Right ventricle myocardium inferior (tissue), 1 donor: ENCODE data around the gene RPL32. TPM values are rescaled to one million over a fixed set of nuclear protein-coding genes. Genes with fewer than 3 reads are reported as not detected.
"Not testable (repeated sequence)": the region's sequence is repeated elsewhere in the genome, so short reads cannot be mapped to it uniquely, and the experiment has no call there.

Experiments
- ATAC-seq: fragments of 200-7000 bp; cut with Tn5 transposase; one replicate; pipeline ENCODE4 v1.9.1; 2020; ENCODE audit warnings: mild to moderate bottlenecking, moderate library complexity
- DNase-seq: peaks from one replicate; pipeline ENCODE4 v3.0.0; 2021; ENCODE audit errors: missing footprints
- intact Hi-C: fragments of 100-400 bp; cut with DNase I; formaldehyde crosslinking; loops from one replicate; pipeline ENCODE4 v1.11.0; 2022
- long read RNA-seq: library from polyadenylated mRNA; unstranded; transcript quantifications from one replicate; pipeline ENCODE4 v2.0.0, GENCODE V29; 2021
- total RNA-seq: library from RNA; stranded (reverse); fragmentation: NEBNext Ultra II Directional; extraction: Animal tissue kit (Norgen Biotek cat#: 25700); gene quantifications from one replicate; pipeline ENCODE4 v1.2.1, GENCODE V29; 2021
- donor health status: DM: no; HTN: yes; CAD: no; lungs with severe emphysema.

The RPL32 gene
- 953 TPM for total RNA-seq
- long read RNA-seq, transcript RPL32-204 (4 exons, 2,117 nt), result major isoform, 251 of 258 reads
- long read RNA-seq, partial matches to known transcripts, result 1 of 258 reads
- long read RNA-seq, other reads (novel, unspliced or antisense), result 2 of 258 reads

- intact Hi-C loops, result loop anchor here (5.0 kb wide), 1 partner anchor 134 kb away; no protein-coding TSS in a partner anchor
- ATAC-seq, result peak; percentile 96
- DNase-seq, result peak; percentile 94
Measured at GRCh38 chr3:12841149-12841969, at the start of gene RPL32. Gene RPL32 (minus strand): TSS chr3:12841565. CDS start chr3:12840237, 1,328 bp downstream.

DNA sequence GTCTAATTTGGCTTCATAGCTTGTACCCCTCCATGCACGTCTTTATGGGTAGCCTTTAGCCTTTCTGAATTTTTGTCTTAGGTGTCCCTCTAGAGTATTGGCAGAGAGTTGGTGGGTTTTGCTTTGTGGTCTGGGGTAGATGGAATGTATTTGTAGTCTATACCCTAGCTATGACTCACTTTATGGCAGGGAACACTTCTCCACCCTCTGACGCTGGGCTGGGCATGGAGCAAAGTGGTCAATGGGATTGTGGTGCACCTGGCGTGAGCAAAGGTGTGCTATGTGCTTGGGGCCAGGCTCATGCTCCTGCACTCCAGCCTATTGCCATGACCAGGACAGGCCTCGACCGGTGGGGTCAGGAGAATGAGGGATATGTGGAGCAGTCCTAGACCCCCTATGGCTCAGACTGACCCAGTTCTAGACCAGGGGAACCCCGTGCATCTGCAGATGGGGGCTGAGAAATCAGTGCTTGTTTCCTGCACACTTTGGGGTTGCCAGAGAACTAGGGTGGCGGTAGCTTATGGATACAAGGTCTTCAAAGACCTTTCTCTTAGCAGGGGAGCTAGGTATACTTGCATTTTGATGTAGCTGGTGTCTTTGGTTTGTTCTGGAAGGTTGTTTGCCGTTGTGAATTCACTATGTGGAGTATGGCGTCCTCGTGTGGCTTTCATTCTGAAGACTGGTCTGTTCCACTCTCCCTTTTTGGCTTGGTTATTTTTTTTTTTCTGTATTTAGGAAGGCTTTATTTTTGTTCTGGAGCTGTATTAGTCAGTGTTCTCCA lies 49.4 kb upstream of the RPL32 start:
- DNase-seq (peak; percentile 21), ATAC-seq (no peak)
- intact Hi-C loops, result loop anchor here (5.0 kb wide), 1 partner anchor 92 kb away; no protein-coding TSS in a partner anchor

GRCh38 chr3:12886736-12887135 lies 45.4 kb upstream of the RPL32 start:
- no peak for DNase-seq
- peak; percentile 49 for ATAC-seq
- intact Hi-C loops, result no loop called here

DNA sequence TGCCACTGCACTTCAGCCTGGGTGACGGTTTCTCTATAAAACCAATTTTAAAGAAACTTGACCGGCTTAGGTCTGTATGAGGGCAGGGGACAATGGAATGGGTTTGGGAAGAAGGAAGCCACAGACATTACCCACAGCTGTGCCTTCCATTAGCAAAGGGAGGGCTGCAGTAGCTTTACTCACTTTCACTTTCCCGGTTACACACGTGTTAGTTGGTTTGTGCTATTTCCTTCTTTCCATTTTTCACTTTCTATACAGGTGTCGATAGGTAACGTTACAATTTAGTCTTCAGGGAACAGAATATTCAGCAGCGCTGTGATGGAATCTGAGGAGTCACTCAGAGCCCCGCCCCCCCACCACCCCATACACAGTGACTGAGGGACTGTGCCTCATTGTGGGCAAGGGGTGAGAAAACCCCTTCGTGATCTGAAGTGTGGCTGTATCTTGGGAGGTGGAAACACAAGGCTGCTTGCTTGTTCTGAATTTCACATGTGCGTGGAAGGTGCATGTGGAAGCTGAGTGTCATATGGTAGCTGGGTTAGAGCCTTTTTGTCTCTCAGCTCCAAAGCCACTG lies 44.8 kb upstream of the RPL32 start:
- intact Hi-C loops, result no loop called here
- DNase-seq, result no peak
- no peak for ATAC-seq

DNA sequence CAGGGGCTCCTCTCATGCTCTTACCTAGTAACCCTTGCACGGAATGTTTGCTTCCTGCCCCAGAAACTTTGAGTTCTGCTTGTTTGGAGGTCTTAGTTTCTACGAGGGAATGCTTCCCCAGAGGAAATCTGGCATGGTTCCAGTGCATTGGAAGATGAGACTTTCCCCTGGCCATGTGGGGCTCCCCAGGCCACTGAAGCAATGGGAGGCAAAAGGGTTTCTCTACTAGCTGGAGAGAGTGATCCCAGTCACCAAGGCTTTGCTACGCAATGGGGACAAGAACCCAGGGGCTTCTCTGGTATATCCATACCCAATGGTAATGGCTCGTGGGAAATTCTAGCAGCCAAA lies 44.2 kb upstream of the RPL32 start:
- intact Hi-C loops, result no loop called here
- ATAC-seq (no peak), DNase-seq (no peak)

- intact Hi-C loops, result no loop called here
- ATAC-seq (no peak), DNase-seq (no peak)
Measured at GRCh38 chr3:12884790-12885582, 43.6 kb upstream of the RPL32 start.

GRCh38 chr3:12884186-12884680 lies 42.9 kb upstream of the RPL32 start:
- no peak for DNase-seq
- intact Hi-C loops, result no loop called here
- peak; percentile 83 for ATAC-seq

- intact Hi-C loops, result no loop called here
- DNase-seq (no peak), ATAC-seq (no peak)
Measured at GRCh38 chr3:12882336-12883310, 41.3 kb upstream of the RPL32 start.

DNA sequence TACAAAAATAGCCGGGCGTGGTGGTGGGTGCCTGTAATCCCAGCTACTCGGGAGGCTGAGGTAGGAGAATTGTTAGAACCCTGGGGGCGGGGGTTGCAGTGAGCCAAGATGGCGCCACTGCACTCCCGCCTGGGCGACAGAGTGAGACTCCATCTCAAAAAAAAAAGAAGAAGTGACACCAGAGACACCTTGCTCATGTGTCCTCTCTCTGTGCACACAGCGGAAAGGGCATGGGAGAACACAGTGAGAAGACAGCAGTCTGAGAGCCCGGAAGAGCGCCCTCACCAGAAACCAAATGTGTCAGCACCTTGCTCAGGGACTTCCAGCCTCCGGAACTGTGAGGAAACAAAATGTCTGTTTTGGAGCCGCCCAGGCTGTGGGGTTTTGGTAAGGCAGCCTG lies 40.5 kb upstream of the RPL32 start:
- ATAC-seq, intact Hi-C loops, DNase-seq: not testable (repeated sequence)

GRCh38 chr3:12879191-12879815 lies 37.9 kb upstream of the RPL32 start:
- DNase-seq, result no peak
- intact Hi-C loops, result no loop called here
- ATAC-seq, result no peak

- DNase-seq, intact Hi-C loops, ATAC-seq: not testable (repeated sequence)
Measured at GRCh38 chr3:12878758-12879157, 37.4 kb upstream of the RPL32 start.

GRCh38 chr3:12878141-12878574 lies 36.8 kb upstream of the RPL32 start:
- DNase-seq, result no peak
- ATAC-seq, result no peak
- intact Hi-C loops, result no loop called here

DNA sequence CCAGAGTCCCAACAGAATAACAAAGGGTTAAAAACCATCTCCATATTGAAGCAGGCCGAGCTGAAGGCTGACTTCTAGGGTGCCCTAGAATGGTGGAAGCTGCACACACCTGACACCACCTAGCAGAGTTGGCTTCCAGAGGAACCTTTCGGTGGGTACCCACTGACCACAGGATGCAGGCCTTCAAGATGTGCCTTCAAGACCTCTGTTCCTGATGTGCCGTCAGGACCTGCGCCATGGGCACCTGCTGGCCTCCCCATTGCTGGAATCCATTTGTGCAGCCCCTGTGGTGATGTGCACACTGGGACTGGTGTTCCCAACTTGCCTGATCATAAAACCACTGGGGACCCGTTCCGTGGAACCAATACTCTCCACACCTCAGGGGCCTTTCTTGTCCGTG lies 35.7 kb upstream of the RPL32 start:
- ATAC-seq, result no peak
- no peak for DNase-seq
- intact Hi-C loops, result no loop called here

DNA sequence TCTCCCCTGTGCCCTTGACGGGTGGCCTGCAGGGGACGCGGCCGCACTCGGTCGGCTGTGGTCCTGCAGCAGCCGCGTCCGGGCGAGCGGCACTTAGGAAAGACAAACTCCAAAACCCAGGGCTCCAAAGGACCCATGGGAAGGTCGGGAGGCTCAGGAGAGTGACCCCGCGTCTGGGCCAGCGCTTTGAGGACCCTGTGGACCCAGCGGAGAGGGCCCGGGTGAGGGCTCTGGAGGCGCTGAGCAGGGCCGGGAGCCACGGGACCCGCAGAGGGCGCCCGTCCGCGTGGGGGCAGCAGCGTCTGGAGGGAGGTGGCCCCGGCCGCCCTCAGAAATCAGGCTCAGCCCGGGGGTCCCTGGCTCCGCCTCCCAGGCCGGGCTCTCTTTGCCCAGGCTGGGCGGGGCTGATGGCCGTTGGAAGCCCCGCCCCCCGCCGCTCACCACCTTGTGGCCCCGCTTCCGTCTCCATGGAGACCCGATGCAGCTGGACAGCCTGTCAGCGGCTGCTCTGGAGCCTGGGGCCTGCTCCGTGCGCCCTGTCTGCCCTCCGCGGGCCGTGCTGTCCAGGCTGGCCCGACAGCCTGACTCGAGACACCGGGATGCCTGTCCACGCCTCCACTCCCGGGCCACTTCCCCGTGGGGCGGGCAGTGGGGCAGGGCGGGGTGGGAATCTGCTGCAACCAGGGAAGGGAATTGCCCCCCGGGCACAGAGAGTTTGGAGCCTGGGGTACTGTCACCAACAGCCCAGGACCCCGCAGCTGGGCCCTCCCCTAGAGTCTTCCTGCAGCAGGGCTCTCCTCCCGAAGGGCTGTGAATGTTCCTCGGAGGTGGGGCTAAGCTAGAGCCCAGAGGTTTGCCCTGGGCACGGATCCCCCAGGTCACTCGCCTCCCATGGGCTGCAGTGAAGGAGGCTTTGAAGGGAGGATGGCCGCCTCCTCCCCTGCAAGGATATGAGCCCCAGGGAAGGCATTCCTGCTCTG lies 34.8 kb upstream of the RPL32 start:
- ATAC-seq (peak; percentile 66), DNase-seq (no peak)
- intact Hi-C loops, result no loop called here

- ATAC-seq (no peak), DNase-seq (no peak)
- intact Hi-C loops, result no loop called here
Measured at GRCh38 chr3:12871404-12871983, 30.1 kb upstream of the RPL32 start.
